NCI-H510A treated with DMSO at 0.1 percent for 48 hours (cell line): ENCODE measurements around the gene NOS1.
A peak's percentile ranks its signal among the peaks of the same experiment; 100 is the strongest.
"Not testable (repeated sequence)": the region's sequence is repeated elsewhere in the genome, so short reads cannot be mapped to it uniquely, and the experiment has no call there.

Experiments
- DNase-seq: peaks from one replicate; lab custom pipeline; 2025; lab: John Stamatoyannopoulos, UW

Gene NOS1

DNA sequence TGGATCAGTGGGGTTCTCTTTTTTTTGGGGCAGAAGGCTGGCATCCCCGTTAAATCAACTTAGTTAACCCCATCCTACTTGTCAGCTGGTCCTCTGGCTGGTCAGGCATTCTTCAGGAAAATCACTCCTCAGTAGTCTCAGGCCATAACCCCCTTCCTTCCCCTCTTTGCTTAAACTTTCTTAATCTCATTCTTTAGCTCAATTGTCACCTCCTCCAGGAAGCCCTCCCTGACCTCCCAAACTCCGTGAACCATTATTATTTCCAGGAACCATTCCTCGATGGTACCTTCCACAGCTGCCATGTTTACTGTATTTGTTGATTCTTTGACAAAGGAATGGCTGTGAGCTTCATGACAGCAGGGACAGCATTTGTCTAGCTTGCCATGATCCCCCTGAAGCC lies 98.7 kb downstream of the NOS1 start:
- no peak for DNase-seq

GRCh38 chr12:117261247-117261646 lies 100.2 kb downstream of the NOS1 start:
- no peak for DNase-seq

GRCh38 chr12:117255386-117255785 lies 106.0 kb downstream of the NOS1 start:
- DNase-seq = no peak

GRCh38 chr12:117243488-117243887 lies 117.9 kb downstream of the NOS1 start:
- no peak for DNase-seq

GRCh38 chr12:117241697-117242096 lies 119.7 kb downstream of the NOS1 start:
- no peak for DNase-seq

DNA sequence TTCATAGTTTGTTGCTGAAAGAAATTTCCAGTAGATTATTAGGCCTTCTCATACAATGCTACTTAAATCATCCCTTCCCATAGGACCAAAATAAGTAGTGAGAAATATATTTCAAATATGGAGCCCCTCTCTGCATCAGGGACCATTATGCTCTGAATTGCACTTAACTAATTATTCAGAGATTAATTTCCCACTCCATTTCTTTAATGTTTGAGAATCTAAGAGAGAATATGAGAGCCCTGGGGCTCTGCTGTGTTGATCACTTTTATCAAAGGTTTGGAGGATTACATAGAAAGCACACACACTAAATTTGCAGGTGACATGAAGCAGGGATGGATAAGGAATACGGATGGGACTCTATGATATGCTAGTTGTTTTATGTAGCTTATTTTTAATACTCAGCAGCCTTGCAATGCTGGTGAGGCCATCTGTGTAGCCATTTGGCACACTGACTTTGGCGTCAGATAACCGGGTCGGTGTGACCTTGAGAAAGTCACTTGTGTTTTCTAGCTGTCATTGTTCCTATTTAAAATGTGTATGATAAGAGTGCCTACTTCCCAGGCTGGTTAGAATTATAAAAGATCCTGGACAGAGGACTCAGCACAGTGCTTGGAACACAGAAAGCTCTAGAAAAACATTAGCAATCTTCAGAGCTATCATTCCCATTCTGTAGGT lies 121.2 kb downstream of the NOS1 start:
- DNase-seq = no peak

- peak; percentile 79 for DNase-seq
Observed at GRCh38 chr12:117236456-117237001, 124.9 kb downstream of the NOS1 start.

DNA sequence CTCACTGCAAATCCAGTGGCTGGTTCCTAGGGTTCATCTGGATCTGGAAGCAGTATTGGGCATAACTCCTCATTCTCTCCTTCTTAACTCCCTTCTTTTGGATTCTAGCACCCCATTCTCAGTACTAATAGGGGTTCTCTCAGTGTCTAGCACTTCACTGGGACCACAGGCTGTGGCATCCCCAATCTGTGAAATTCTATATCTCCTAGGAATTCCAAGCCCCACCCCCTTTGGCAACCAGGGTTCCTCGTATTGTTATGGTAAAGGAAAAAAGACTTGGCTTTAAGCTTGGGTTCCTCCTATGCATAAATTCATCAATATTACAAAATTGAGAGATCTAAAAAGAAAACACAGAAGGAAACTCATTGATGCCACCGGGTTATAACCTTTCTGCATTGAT lies 126.2 kb downstream of the NOS1 start:
- DNase-seq = no peak

DNA sequence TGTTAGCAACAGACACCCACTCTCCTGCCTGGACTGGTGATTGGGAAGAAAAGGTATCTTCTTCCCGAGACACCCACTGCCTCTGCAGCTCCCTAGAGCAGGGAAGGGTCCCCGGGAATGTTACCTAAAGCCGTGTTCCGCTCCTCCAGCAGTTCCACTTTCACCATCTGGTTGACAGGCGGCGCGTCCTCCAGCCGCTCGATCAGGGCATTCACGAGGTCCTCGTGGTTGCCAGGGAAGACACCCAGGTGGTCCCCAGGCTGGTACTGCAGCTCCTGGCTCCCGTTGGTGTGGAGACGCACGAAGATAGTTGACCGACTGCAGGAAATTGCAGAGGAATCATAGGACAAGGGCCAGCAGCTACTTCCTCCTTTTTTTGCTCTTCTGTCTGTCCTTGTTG lies 127.0 kb downstream of the NOS1 start:
- no peak for DNase-seq

DNA sequence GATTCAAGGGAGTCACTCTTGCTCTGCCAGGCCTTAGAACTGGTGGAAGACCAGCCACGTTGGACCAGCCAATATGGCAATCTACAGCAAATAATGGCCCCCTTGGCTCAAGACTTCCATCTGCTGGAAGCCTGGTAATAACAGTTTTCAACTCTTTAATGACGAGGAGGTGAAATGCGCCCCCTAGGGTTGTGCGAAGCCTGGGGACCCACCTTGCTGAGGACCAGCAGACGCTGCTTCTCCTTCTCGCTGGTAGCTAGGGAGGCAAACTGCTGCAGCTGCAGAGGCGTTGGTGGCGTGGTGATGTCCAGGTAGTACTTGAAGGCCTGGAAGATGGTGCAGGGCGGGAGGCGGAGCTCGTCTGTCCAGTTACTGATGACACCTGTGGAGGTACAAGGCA lies 129.7 kb downstream of the NOS1 start:
- DNase-seq = no peak

- DNase-seq = no peak
Observed at GRCh38 chr12:117228239-117228638, 133.2 kb downstream of the NOS1 start.

DNA sequence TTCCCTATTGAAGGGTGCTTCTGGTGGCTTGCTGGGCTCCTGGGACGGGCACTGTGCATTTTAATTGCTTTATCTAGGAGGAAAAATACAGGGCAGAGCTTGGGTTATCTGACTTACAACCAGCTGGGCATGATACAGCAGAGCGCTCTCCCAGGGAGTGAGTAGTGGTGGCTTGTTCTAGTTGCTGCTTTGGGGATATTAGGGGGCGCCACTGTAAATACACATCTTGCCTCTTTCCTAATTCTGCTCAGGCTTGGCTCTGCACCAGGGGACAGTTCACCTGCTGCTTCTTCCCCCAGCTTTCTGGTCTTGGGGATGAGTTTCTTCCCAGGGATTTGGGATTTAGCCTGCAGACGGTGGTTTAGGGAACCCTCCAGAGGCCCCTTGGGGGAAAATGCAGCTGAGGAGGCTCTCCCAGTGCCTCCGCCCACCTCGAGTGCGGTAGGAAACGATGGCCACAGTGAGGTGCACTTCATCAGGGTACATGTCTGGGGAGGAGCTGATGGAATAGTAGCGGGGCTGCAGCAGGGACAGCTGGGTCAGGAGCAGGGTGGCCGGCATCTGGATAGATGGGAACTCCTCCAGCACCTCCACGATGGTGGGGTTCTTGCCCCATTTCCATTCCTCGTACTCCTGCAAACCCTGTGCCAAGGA lies 134.3 kb downstream of the NOS1 start:
- no peak for DNase-seq

DNA sequence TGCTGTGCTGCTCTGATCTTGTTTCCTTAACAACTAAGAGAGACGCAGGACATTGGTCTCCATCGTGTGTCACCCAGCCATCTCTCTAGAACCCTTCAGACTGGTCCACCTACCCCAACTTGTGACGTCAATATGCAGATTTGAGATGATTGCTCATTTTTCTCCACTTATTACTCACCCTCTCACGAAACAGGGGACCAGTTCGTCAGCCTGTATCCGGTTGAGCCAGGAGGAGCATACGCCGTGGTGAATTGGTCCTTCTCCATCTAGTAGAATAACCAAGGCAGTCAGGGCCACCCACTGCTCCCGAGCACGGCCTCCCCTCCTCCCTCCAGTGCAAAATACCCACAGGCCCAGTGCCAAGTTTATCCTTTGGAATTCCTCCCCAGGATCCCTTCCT lies 134.9 kb downstream of the NOS1 start:
- DNase-seq = no peak

- DNase-seq = no peak
Observed at GRCh38 chr12:117225179-117225578, 136.2 kb downstream of the NOS1 start.

GRCh38 chr12:117220947-117221346 lies 140.5 kb downstream of the NOS1 start:
- DNase-seq = not testable (repeated sequence)

- no peak for DNase-seq
Observed at GRCh38 chr12:117218149-117218548, 143.3 kb downstream of the NOS1 start.

DNA sequence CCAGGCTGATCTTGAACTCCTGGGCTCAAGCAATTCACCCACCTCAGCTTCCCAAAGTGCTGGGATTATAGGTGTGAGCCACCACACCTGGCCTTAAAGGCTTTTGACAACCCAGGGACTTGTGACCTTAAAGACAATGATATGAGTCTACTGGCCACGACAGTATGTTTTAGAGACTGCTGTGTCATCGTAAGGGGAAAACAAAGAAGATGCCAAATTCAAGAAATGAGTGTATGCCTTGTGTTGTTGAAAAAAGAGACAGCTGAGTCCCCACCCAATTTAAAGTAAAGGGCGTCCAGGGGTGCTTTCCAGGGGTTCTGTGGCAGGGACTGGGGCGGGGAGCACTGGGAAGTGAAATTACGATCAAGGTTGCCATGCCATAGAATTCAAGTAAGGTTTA lies 144.7 kb downstream of the NOS1 start:
- no peak for DNase-seq

GRCh38 chr12:117214797-117215196 lies 146.6 kb downstream of the NOS1 start:
- no peak for DNase-seq

- no peak for DNase-seq
Observed at GRCh38 chr12:117213295-117213808, 148.1 kb downstream of the NOS1 start.

- DNase-seq = peak; percentile 96
Observed at GRCh38 chr12:117212563-117213190, 148.7 kb downstream of the NOS1 start.

GRCh38 chr12:117210266-117210918 lies 151.0 kb downstream of the NOS1 start:
- no peak for DNase-seq

GRCh38 chr12:117209626-117210025 lies 151.8 kb downstream of the NOS1 start:
- no peak for DNase-seq
